Measurements from ENCODE around the gene TMEM255A. TPM values are rescaled to one million over a fixed set of nuclear protein-coding genes. Genes with fewer than 3 reads are reported as not detected.

The TMEM255A gene
- total RNA-seq, 1 experiment from 2014 or later: 0.07 TPM

DNA sequence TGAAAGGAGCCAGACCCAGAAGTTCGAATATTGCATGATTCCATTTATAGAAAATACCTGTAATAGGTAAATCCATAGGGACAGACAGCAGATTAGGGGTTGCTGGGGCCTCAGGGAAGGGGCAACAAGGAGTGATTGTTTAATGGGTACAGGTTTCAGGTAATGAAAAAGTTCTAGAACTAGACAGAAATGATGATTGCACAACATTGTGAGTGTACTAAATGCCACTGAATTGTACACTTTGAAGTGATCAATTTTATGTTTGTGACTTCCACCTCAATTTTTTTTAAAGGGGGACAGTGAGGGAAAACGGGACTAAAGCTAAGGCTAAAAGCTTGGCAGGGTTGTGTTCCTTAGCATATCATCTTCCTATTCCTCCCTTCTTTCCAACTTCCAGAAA, 37.1 kb downstream of the TMEM255A start:
- DNase-seq (ENCODE audit: extremely low read depth, low read depth): no peak

DNA sequence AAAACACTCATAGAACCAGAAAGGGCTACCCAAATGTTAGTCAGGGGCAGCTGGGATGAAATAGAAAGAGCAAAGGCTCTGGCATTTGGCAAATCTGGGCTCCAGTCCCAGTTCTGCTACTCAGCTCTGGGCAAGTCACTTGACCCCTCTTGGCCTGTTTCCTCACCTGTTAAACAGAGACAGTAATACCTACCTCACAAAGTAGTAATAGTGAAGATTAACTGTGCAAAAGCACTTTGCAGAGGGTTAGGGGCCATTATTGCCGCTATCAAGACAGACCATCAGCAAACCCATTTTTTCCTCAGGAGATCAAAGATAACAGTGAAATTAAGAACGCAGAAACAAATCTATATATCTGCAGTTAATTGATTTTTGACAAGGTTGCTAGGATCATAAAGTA, 40.0 kb downstream of the TMEM255A start:
- DNase-seq (ENCODE audit: extremely low read depth, low read depth): no peak

DNA sequence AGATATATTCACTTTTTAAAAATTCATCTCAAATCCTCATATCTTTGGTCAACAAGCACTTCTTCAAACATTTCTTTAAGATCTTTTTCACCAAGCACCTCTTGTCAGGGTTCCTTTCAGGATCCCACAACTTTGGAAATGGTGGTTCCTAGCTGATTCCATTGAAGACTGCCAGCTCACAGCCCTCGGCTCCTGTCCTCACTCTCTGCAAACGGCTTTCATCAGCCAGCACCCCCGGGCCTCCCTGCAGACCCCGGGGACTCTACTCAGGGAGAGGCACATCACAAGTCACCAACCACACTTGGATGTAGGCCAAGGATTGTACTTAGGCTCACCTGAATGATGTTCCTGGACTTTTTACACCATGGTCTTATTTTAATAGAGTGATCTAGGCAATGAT, 40.7 kb downstream of the TMEM255A start:
- DNase-seq (ENCODE audit: extremely low read depth, low read depth): no peak

- no peak for DNase-seq (ENCODE audit: extremely low read depth, low read depth)
These were observed 41.8 kb downstream of the TMEM255A start for GRCh38 chrX:120269373-120270035.

DNA sequence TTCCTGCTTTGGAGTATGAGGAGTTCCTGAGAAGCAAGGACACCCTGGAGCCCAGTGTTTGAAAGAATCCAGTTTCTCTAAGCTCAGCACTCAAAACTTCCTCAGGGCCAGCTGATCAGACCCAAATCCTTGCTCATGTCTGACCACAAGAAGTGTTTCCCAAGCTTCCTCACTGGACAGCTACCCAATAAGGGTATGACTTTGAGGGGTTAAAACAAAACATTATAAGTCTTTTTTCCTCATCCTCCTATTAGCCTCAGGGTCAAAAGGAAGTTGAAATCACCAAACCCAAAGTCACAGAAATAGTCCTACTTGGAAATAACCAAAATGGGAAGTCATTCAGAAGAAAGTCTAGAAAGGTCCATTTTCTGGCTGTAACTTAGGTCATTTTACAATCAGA, 46.9 kb downstream of the TMEM255A start:
- no peak for DNase-seq (ENCODE audit: extremely low read depth, low read depth)

- DNase-seq (ENCODE audit: extremely low read depth, low read depth): no peak
These were observed 48.2 kb downstream of the TMEM255A start for GRCh38 chrX:120262859-120263708.

DNA sequence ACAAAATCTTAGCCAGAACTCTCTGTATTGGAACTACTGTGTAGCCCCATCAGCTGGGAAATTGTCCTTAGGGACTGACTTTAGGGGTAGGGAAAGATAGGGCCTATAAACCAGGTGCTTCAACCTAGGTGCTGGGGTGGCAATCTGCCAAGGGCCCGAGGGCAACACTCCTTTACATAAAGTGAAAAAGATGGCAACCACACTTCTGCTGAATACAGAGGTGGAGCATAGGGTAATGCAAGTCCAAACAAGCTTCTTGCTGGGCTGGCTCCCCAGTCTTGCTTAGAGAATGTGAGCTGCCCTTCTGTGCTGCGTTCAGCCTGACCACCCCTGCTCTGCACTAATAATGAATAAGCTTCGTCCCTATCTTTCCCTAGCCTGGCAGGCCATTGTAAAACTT, 50.9 kb downstream of the TMEM255A start:
- no peak for DNase-seq (ENCODE audit: extremely low read depth, low read depth)

GRCh38 chrX:120253784-120254183, 57.5 kb downstream of the TMEM255A start:
- no peak for DNase-seq (ENCODE audit: extremely low read depth, low read depth)

GRCh38 chrX:120251471-120252011, 59.7 kb downstream of the TMEM255A start:
- no peak for DNase-seq (ENCODE audit: extremely low read depth, low read depth)

DNA sequence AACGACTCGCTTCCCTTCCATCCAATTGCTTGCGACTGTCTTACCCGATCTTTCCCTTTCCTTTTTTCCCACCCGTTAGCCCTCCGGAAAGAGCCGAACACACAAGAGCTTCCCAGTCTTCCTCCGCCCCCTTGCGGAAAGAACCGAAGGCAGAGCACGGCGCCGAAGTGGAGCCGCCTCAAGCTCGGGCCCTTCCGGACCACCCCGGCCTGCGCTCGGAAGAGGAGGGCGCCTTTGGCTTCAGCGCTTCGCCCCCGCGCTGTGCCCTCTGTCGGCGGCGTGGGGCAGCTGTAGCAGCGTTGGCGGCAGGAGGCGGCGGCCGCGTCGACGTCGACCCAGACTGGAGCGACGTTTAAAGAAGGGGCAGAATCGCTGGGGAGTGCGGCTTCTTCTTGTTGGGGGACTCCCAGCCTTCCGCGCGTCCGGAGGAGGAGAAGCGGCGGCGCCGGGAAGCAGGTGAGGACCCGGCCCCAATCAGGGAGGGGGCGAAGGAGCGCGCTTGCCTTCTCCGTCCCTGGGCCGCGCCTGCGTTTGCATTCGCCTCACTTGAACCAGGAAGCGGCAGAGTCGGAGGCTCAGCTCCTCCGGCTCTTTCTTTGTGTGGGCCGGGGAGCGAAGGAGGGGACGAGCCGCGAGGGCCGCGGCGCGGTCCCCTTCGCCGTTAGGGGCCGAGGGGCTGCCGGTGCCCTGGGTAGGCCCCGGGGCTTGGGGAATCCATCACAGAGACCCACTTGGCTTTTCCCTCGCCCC, 60.6 kb downstream of the TMEM255A start, which contains the start of gene ZBTB33:
TSS of gene ZBTB33 (plus strand) at position 291 of the 750 bp plus-strand sequence. CDS start 2,604 bp downstream, outside the sequence.
- peak; percentile 95 for DNase-seq (ENCODE audit: extremely low read depth, low read depth)

- DNase-seq (ENCODE audit: extremely low read depth, low read depth): peak; percentile 81
These were observed 66.3 kb downstream of the TMEM255A start for GRCh38 chrX:120244735-120245498.

GRCh38 chrX:120244395-120244734, 66.9 kb downstream of the TMEM255A start:
- no peak for DNase-seq (ENCODE audit: extremely low read depth, low read depth)

GRCh38 chrX:120242813-120243212, 68.4 kb downstream of the TMEM255A start:
- no peak for DNase-seq (ENCODE audit: extremely low read depth, low read depth)

DNA sequence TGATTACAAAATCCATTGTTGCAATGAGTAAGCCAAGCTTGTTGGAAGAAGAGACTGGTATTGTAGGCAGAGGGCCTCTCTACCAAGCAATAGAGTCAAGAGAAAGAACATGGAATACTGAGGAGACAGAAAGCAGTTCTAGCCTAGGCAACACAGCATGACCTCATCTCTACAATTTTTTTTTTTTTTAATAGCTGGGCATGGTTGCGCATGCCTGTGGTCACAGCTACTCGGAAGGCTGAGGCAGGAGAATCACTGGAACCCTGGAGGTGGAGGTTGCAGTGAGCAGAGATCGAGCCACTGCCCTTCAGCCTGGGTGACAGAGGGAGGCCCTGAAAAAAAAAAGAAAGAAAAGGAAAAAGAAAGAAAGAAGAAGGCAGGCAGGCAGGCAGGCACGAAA, 72.3 kb downstream of the TMEM255A start:
- DNase-seq (ENCODE audit: extremely low read depth, low read depth): no peak

DNA sequence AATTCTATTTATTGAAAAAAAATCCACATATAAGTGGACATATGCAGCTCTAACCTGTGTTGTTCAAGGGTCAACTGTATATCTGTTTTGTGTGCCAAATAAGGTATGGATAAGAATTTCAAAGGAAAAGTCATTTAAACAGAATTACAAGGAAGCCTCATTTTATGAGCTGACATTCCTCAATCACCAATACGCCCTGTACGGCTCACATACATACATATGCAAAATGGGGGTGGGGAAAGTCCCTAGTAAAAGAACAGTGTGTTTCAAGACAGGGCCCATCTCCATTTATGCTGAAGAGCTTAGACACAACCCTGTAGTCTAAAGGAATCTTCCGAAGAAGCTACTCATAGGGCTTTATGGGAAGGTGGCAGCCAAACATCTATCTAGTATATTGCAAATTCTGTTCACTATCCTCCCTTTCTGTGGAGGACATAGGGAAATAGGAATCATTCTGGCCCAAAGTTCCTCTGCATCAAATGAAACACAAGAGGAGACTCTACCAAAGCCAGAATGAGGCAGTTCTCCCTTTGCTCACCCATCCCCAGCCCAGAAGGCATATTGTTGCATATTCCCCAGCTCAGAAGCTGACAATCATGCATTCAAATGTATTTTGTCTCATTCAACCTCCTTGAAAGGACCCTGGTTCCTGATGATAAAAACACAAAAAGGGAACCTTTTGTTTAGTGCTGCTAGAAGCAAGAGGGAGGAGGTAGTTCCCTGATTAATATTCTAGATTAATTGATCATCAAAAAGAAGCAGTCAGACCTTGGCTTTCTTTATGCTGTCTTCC, 74.4 kb downstream of the TMEM255A start:
- DNase-seq (ENCODE audit: extremely low read depth, low read depth): no peak

GRCh38 chrX:120235284-120235683, 76.0 kb downstream of the TMEM255A start:
- no peak for DNase-seq (ENCODE audit: extremely low read depth, low read depth)

DNA sequence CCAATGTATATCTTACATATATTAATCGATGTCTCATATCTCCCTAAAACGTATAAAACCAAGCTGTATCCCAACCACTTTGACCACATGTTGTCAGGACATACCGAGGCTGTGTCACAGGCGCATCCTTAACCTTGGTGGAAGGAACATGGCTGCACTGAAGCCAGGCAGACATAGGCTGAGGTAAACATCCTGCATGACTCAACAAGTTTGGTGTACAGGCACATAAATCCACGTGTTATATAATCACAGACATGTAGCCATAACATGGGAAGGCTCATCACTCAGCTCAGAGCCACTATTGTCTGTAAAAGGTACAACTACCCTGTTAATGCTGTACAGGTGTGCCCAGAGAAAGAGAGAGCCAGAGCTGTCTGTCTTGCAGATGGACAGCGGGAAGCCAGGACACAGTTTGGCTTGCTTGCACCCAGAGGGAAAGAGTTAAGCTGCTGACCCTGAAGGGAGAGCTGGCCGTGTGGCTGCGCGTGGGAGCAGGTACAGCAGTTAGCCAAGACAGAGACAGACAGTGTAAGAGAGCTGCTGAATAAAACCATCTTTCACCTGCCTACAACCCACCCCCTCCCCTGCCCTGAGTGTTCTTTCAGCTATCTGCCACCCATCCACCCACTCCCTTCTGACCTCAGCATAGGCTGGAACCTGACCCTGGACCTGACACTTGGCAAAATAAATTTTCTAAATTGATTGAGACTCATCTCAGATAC, 82.9 kb downstream of the TMEM255A start:
- DNase-seq (ENCODE audit: extremely low read depth, low read depth): no peak

DNA sequence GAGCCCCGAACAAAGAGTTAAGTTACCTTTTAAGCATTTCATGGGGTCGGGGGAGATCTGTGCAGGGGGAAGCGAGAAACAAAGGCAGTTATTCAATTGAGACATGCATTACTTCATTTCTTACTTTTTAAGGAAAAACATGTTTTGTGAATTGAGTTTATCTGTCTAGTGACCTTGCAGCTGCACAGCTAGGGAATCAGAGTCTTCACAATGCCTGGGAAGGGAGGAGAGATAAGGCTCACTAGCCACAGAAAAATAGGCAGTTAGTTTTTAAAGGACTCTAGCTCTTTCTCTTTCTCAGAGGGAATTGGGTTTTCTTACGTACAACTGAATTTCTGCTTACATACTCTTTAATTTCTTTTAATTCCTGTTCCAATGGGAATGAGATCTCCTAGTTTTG, 86.9 kb downstream of the TMEM255A start:
- DNase-seq (ENCODE audit: extremely low read depth, low read depth): no peak

DNA sequence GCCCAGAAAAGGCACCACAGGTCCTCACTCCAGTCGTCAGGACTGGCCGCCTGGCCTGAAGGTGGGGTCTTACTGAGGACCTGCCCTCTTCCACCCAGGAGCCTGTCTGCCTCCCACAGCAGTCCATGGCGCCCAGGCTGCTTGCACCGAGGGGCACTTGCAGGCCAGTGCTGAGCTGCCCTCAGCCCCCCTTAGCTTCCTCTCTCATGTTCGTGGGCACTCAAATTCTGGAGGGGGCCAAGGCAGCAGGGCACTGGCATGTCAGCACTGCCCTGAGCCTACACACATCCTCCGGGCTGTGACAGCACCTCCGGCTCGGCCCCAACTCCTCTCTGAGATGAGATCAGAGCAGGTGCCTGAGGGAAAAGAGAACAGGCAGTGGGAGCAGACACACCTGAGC, 87.9 kb downstream of the TMEM255A start:
- DNase-seq (ENCODE audit: extremely low read depth, low read depth): no peak

Measured in NCI-H460 (cell line).